Medulla oblongata (tissue), 1 donor: Measurements from ENCODE around the gene PPARA.

Source experiments
- DNase-seq: peaks from one replicate; pipeline ENCODE4 v3.0.0-alpha.2; 2015; ENCODE audit errors: extremely low spot score

The PPARA gene

DNA sequence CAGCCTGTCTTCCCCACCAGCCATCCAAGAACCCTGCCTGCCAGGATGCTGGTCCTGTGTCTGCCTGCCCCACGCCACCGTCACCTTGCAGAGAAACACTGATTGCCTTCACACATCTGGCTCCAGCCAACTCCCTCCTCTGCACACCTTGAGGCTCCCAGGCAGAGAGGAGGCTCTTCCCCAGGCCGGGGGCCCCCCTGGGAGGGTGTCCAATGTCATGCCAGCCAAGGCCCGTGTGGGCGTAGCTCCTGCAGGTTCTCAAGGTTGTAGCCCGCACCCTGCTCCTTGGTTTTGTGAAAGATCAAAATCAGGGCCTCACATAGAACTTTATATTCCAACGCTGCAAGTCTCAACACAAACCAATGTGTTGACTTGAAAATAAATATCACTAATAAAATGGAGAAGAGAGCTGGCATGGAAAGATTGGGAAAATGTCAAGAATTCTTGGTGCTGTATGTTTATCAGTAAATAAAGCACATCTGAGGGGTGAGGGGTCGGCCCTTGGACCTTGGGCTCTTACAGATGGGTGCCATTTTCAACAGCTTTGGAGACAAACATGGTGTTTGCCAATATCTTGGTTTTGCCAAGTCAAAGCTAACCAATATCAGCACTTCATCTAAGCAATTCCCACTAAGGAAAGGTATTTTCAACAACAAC is 6.7 kb upstream of the PPARA start:
- DNase-seq: no peak

GRCh38 chr22:46145361-46145851 is 4.9 kb upstream of the PPARA start:
- DNase-seq: no peak

GRCh38 chr22:46145896-46146295 is 4.4 kb upstream of the PPARA start:
- no peak for DNase-seq

GRCh38 chr22:46146329-46146728 is 4.0 kb upstream of the PPARA start:
- DNase-seq: no peak

DNA sequence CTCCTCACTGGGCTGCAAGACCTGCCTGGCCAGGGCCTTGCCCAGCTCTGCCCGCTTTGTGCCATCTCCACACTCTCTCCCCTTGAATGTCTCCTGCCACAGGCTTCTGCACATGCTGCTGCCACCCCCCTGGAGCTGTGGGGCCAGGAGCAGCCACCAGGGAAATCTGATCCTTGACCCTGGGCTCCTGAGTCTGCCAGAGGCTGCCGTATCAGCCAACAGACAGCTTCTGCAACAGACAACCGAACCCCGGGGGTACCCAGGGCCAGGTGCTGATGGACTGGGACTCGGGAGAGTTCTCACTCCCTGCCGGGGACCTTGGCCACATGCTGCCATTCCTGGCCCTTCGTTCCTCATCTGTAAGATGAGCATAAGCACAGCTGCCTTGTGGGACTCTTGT is 3.3 kb upstream of the PPARA start:
- no peak for DNase-seq

GRCh38 chr22:46147471-46148267 is 2.7 kb upstream of the PPARA start:
- DNase-seq: no peak

GRCh38 chr22:46148336-46148735 is 2.0 kb upstream of the PPARA start:
- DNase-seq: no peak

GRCh38 chr22:46148816-46149511 is 1.4 kb upstream of the PPARA start:
- no peak for DNase-seq

DNA sequence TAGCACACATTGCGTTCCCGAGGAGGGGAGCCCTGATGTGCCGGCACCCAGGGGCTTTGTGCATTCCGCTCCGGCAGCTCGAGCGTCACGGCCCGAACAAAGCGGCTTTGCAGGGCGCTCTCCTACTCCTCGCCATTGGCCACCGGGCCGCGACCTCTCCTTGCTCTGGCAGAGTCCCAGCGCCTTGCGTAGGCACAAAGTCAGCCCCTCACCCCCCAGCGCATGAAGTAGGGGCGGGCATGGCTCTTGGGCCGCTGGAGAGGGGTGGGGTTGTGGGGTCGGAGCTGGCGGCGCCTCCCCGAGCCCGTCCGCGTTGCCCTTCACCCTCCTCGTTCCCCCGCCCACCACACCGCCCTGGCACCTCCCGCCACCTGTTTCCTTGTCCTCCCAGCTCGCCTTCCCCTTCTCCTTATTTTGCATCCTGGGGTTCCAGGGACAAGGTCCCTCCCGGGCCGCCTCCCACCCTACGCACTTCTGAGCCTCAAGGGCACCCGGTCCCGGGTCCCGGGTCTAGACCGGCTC is 753 bp upstream of the PPARA start:
- peak; percentile 45 for DNase-seq

GRCh38 chr22:46150655-46151477 is 540 bp downstream of the PPARA start:
- peak; percentile 21 for DNase-seq

DNA sequence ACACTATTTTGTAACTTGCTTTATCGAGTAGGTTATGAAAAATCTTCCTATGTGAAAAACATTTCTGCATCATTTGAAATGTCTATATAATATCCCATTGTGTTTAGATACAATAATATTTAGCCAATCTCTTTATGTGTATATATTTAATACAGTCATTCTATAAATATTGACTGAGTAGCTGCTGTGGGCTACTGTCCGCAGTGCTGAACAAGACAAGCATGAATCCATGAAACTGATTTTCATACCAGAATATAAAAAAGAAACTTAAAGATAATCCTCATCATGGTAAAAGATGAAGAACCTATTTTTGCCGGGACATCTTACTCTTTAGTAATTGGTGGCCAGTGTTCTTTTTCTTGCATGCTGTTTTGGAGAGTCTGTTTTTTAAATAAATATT is 3.6 kb downstream of the PPARA start:
- DNase-seq: no peak

DNA sequence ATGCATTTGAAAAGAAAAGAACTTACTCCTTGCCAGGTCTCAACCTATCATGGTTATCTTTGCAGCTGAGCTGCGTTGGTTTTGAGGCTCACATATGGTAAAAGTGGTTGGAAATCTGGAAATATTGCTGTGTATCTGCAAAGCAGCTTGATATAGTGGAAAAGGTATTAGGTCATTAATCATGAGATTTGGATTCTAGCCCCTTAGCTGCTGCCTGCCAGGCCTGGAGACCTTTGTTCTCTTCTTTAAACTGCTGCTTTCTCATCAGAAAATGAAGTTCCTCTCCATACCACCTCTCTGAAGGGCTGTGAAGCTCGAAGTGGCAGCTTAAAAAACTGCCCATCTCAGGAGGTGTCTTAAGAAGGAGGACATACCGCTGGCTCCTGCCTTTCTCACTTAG is 5.7 kb downstream of the PPARA start:
- no peak for DNase-seq

DNA sequence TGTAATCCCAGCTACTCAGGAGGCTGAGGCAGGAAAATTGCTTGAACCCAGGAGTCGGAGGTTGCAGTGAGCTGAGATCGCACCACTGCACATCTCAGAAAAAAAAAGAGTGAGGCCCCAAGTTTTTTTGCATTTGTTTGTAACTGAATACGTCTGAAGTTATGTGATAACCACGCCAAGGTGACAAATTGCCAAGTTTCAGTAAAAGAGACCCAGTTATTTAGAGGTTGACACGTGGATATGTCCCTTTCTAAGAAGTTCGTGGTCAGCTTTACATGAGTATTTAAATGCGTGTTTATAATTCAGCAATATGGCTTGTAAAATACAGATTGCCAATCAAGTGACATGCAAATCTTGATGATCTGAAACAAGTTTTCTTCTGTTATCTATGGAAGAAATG is 8.0 kb downstream of the PPARA start:
- DNase-seq: no peak

GRCh38 chr22:46159212-46159611 is 8.9 kb downstream of the PPARA start:
- DNase-seq: no peak

GRCh38 chr22:46159777-46160176 is 9.5 kb downstream of the PPARA start:
- no peak for DNase-seq

GRCh38 chr22:46162285-46162684 is 12.0 kb downstream of the PPARA start:
- DNase-seq: no peak

GRCh38 chr22:46162771-46163556 is 12.6 kb downstream of the PPARA start:
- no peak for DNase-seq

- no peak for DNase-seq
These were observed 13.2 kb downstream of the PPARA start for GRCh38 chr22:46163557-46163888.

DNA sequence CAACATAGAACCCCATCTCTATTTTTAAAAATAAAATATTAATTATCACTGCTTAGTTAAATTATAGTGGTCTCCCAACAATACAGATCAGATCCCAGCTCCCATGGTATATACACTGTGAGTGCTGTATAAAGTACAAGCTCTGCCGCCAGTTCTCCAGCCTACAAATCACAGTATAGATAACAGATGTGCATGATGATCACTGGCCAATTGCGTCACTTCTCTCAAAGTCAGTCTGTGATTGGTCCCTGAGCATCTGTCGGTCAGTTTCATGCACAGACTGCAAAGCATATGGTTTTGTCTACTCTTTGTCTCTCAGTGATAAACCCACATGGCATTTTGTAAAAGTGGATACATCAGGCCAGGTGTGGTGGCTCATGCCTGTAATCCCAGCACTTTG is 15.7 kb downstream of the PPARA start:
- DNase-seq: no peak

DNA sequence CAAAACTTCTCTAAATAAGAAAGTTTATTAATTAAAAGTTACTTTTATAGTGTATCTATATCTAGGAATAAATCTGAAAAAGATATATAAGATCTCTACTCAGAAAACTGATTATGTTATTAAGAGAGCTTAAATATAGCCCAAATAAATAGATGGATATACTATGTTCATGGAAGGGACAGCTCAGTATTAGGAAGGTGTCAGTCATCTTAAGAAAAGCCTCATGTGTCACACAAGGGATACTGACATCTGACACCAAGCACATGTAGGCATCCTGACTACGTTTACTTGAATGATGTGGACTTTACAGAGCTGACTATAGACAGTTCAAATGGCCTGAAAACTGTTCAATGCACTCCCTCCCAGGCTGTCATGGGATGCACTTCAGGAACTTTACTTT is 19.3 kb downstream of the PPARA start:
- no peak for DNase-seq

GRCh38 chr22:46171940-46172339 is 21.6 kb downstream of the PPARA start:
- DNase-seq: no peak
